Keratinocyte (primary cell): Measurements from ENCODE around the gene ASB9. TPM values are rescaled to one million over a fixed set of nuclear protein-coding genes. Genes with fewer than 3 reads are reported as not detected.

ENCODE experiments used
- DNase-seq: peaks from one replicate; pipeline ENCODE4 v3.0.0-alpha.2; 2011; ENCODE audit warnings: low read depth, missing footprints, low spot score
- FAIRE-seq: peaks from 2 replicates; lab custom pipeline; 2011; peaks lifted over from hg19 to GRCh38; lab: Jason Lieb, UNC
- H2AFZ ChIP-seq: 2 replicates; pipeline ENCODE4 v1.6.0; 2012; ENCODE audit warnings: low read length, control low read depth, inconsistent platforms; ENCODE audit not compliant: control insufficient read depth
- H3K27ac ChIP-seq: 2 replicates; pipeline ENCODE4 v1.5.1; 2011; ENCODE audit warnings: low read length; ENCODE audit not compliant: control insufficient read depth, insufficient read depth
- H3K27me3 ChIP-seq: 3 replicates; pipeline ENCODE4 v1.6.0; 2011; ENCODE audit warnings: low read length; ENCODE audit not compliant: control insufficient read depth, insufficient read depth; ENCODE audit errors: extremely low read depth
- H3K36me3 ChIP-seq, 2 experiments: 2 replicates in 1 of 2; 3 replicates in 1 of 2; pipeline ENCODE4 v1.5.1; 2011; ENCODE audit warnings: low read length in 2 of 2, mild to moderate bottlenecking in 1 of 2; ENCODE audit not compliant: control insufficient read depth in 2 of 2, insufficient read depth in 2 of 2; ENCODE audit errors: extremely low read depth in 1 of 2
- H3K4me1 ChIP-seq: 3 replicates; pipeline ENCODE4 v1.5.1; 2011; ENCODE audit warnings: low read length; ENCODE audit not compliant: control insufficient read depth, insufficient read depth; ENCODE audit errors: extremely low read depth
- H3K4me2 ChIP-seq: 3 replicates; pipeline ENCODE4 v1.6.0; 2011; ENCODE audit warnings: low read depth, low read length; ENCODE audit not compliant: control insufficient read depth, insufficient read depth; ENCODE audit errors: extremely low read depth
- H3K4me3 ChIP-seq, 3 experiments: fragments of 200-600 bp in 1 of 3; sonication (generic) in 1 of 3; 2 replicates in 2 of 3; 3 replicates in 1 of 3; pipeline ENCODE4 v1.5.1; 2011 to 2016; ENCODE audit warnings: low read length in 3 of 3, mild to moderate bottlenecking in 3 of 3, control low read depth in 2 of 3, inconsistent platforms in 1 of 3, low read depth in 1 of 3, mixed read lengths in 1 of 3, mixed run types in 1 of 3, moderate library complexity in 1 of 3; ENCODE audit not compliant: control insufficient read depth in 2 of 3, insufficient read depth in 2 of 3; ENCODE audit errors: extremely low read depth in 1 of 3
- H3K79me2 ChIP-seq: 2 replicates; pipeline ENCODE4 v1.6.0; 2012; ENCODE audit warnings: low read length; ENCODE audit not compliant: control insufficient read depth, insufficient read depth
- H3K9ac ChIP-seq: 3 replicates; pipeline ENCODE4 v1.6.0; 2011; ENCODE audit warnings: low read length; ENCODE audit not compliant: control insufficient read depth, insufficient read depth; ENCODE audit errors: extremely low read depth
- H3K9me1 ChIP-seq: 3 replicates; pipeline ENCODE4 v1.6.0; 2011; ENCODE audit warnings: low read length; ENCODE audit not compliant: control insufficient read depth, insufficient read depth; ENCODE audit errors: extremely low read depth
- H3K9me3 ChIP-seq: 2 replicates; pipeline ENCODE4 v1.5.1; 2012; ENCODE audit warnings: low read depth, low read length; ENCODE audit not compliant: control insufficient read depth
- H4K20me1 ChIP-seq: 3 replicates; pipeline ENCODE4 v1.6.0; 2011; ENCODE audit warnings: low read length; ENCODE audit not compliant: control insufficient read depth, insufficient read depth; ENCODE audit errors: extremely low read depth
- EZH2 ChIP-seq: IDR thresholded peaks from one replicate; pipeline ENCODE4 v1.6.1; 2012; ENCODE audit warnings: inconsistent platforms, mild to moderate bottlenecking, low read length, moderate library complexity
- dilution Hi-C: fragments of 300-500 bp; cut with MboI; formaldehyde crosslinking; loops from one replicate; pipeline ENCODE4 v1.7.0; 2020; ENCODE audit warnings: low sequenced_read_pairs; ENCODE audit not compliant: extremely low pct_ligation_motif_present
- polyA plus RNA-seq, 5 experiments: library from polyadenylated mRNA; depleted of rRNA in 3 of 5; stranded (reverse) in 3 of 5; stranded (forward) in 1 of 5; unstranded in 1 of 5; fragments of >200 nt; gene quantifications; 1 replicate in 1 of 5; 2 replicates in 3 of 5; 3 replicates in 1 of 5; pipeline versions ENCODE4 v1.2.1 to v1.2.3, GENCODE V29; 2011 to 2012; ENCODE audit warnings: missing spikeins in 2 of 5, low read depth in 1 of 5, low replicate concordance in 1 of 5
- TF ChIP-seq, protein P1 (sequence below), 3 experiments: IDR thresholded peaks in 1 of 3; conservative IDR thresholded peaks in 1 of 3; optimal IDR thresholded peaks in 1 of 3; 2 replicates in 2 of 3; 3 replicates in 1 of 3; pipeline versions ENCODE3 to v1.5.1; 2011; ENCODE audit warnings: low read length in 3 of 3, mild to moderate bottlenecking in 3 of 3, moderate library complexity in 2 of 3, control low read depth in 1 of 3, inconsistent platforms in 1 of 3; ENCODE audit not compliant: insufficient read depth in 2 of 3; ENCODE audit errors: extremely low read depth in 1 of 3

ASB9 gene
- polyA plus RNA-seq, 1 donor (not counting 4 experiments of a cell fraction or from before 2014, with no cell fraction given), result 0.66 TPM

DNA sequence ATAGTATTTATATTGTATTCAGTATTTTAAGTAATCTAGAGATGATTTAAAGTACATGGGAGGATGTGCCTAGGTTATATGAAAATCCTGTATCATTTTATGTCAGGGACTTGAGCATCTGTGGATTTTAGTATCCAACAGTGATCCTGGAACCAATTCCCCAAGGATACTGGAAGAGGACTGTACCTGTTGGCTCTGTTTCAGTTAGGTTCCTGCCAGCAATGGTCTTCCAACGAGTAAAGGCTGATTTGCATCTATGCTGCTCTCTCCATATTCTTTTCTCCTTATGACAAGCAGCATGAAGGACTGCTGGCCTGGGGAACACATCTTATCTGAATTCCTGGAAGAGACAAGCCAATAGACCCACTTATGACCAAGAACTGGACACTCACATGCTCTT is 34.9 kb downstream of the ASB9 start:
- dilution Hi-C loops, result no loop called here
- Histone ChIP-seq H3K27me3 (no peaks in the 10 kb centered on the region), H3K4me1 (no peaks in the 10 kb centered on the region), H3K4me3 (no peak overlapping the region), H3K9me3 (no peaks in the 10 kb centered on the region), H3K9ac (no peak overlapping the region), H3K79me2 (no peaks in the 10 kb centered on the region), H2AFZ (no peak overlapping the region), H3K9me1 (no peaks in the 10 kb centered on the region), H3K36me3 (no peaks in the 10 kb centered on the region), H3K27ac (no peak overlapping the region), H3K4me2 (no peak overlapping the region), H4K20me1 (no peaks in the 10 kb centered on the region)
- no peak for DNase-seq
- TF ChIP-seq, protein P1, sequence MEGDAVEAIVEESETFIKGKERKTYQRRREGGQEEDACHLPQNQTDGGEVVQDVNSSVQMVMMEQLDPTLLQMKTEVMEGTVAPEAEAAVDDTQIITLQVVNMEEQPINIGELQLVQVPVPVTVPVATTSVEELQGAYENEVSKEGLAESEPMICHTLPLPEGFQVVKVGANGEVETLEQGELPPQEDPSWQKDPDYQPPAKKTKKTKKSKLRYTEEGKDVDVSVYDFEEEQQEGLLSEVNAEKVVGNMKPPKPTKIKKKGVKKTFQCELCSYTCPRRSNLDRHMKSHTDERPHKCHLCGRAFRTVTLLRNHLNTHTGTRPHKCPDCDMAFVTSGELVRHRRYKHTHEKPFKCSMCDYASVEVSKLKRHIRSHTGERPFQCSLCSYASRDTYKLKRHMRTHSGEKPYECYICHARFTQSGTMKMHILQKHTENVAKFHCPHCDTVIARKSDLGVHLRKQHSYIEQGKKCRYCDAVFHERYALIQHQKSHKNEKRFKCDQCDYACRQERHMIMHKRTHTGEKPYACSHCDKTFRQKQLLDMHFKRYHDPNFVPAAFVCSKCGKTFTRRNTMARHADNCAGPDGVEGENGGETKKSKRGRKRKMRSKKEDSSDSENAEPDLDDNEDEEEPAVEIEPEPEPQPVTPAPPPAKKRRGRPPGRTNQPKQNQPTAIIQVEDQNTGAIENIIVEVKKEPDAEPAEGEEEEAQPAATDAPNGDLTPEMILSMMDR (optimal IDR thresholded peaks at IDR 0.05 in 1 of 3, IDR thresholded peaks at IDR 0.05 in 1 of 3, conservative IDR thresholded peaks at IDR 0.05 in 1 of 3; ENCODE audit: extremely low read depth in 1 of 3, insufficient read depth in 2 of 3, low read length in 3 of 3), result no peak
- no peak for TF ChIP-seq EZH2
- no peak for FAIRE-seq

DNA sequence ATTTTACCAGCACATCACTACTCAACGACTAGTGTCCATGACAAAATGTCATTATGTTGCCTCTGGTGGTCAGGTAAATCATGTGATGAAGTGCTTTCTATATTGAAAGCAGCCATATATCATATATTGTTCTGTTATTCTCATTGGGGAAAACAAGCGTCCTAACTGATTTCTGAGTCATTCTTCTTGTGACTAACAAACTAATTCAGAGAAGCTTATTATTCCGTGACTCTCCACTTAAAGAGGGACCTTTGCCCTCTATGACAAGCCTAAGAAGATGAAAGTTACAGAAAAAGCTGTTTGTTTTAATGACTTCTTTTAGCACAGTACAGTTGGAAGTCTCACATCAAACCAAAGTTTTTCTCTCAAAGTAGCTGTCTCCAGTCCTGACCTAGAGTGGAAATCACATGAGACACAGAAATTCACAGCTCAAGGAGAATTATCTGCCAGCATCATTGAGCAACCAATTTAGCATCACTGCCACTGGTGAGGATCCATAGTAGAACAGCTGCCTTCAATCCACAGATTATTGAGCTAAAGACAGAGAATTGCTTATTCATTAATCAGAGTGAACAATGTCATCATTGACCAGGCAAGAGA is 36.4 kb downstream of the ASB9 start:
- H3K9me3 ChIP-seq, result no peaks in the 10 kb centered on the region
- no peaks in the 10 kb centered on the region for H3K27me3 ChIP-seq
- H2AFZ ChIP-seq, result no peak overlapping the region
- H3K4me2 ChIP-seq, result no peak overlapping the region
- TF ChIP-seq EZH2, result no peak
- TF ChIP-seq, protein P1 (optimal IDR thresholded peaks at IDR 0.05 in 1 of 3, IDR thresholded peaks at IDR 0.05 in 1 of 3, conservative IDR thresholded peaks at IDR 0.05 in 1 of 3; ENCODE audit: extremely low read depth in 1 of 3, insufficient read depth in 2 of 3, low read length in 3 of 3), result no peak
- no peak overlapping the region for H3K9ac ChIP-seq
- no peak for DNase-seq
- no peaks in the 10 kb centered on the region for H3K79me2 ChIP-seq
- no peak overlapping the region for H3K27ac ChIP-seq
- no peaks in the 10 kb centered on the region for H3K9me1 ChIP-seq
- H4K20me1 ChIP-seq, result no peaks in the 10 kb centered on the region
- no peak overlapping the region for H3K4me3 ChIP-seq
- no peak for FAIRE-seq
- H3K36me3 ChIP-seq, result no peaks in the 10 kb centered on the region
- H3K4me1 ChIP-seq, result no peaks in the 10 kb centered on the region
- dilution Hi-C loops, result no loop called here
